HEK293 (cell line): Measurements from ENCODE around the gene ITPKC.

ENCODE experiments used
- KLF9 ChIP-seq: fragments of 450-650 bp; formaldehyde crosslinking; IDR thresholded peaks from 2 replicates; pipeline ENCODE4 v1.5.1; 2016; ENCODE audit warnings: missing biosample characterization, missing genetic modification characterization, low read depth
- SCRT1 ChIP-seq: fragments of 450-650 bp; formaldehyde crosslinking; IDR thresholded peaks from 2 replicates; pipeline ENCODE4 v1.5.1; 2016; ENCODE audit warnings: missing biosample characterization, missing genetic modification characterization, borderline replicate concordance
- YY1 ChIP-seq: fragments of 450-650 bp; formaldehyde crosslinking; IDR thresholded peaks from 2 replicates; pipeline ENCODE4 v1.5.1; 2018; ENCODE audit warnings: missing biosample characterization, missing genetic modification characterization
- ZIC2 ChIP-seq: fragments of 450-650 bp; formaldehyde crosslinking; IDR thresholded peaks from 2 replicates; pipeline ENCODE4 v1.5.1; 2016; ENCODE audit warnings: missing biosample characterization, missing genetic modification characterization
- ZNF16 ChIP-seq: fragments of 450-650 bp; formaldehyde crosslinking; IDR thresholded peaks from 2 replicates; pipeline ENCODE4 v1.5.1; 2016; ENCODE audit warnings: low read depth, missing biosample characterization, missing genetic modification characterization
- ZNF23 ChIP-seq: fragments of 450-650 bp; formaldehyde crosslinking; IDR thresholded peaks from 2 replicates; pipeline ENCODE4 v1.5.1; 2016; ENCODE audit warnings: missing biosample characterization, missing genetic modification characterization, borderline replicate concordance
- TF ChIP-seq, protein P1 (sequence below): fragments of 450-650 bp; formaldehyde crosslinking; IDR thresholded peaks from 2 replicates; pipeline ENCODE4 v1.5.1; 2016; ENCODE audit warnings: missing biosample characterization, missing genetic modification characterization
- TF ChIP-seq, protein P2 (sequence below): fragments of 450-650 bp; formaldehyde crosslinking; IDR thresholded peaks from 2 replicates; pipeline ENCODE4 v1.5.1; 2016; ENCODE audit warnings: missing biosample characterization, missing genetic modification characterization

DNA sequence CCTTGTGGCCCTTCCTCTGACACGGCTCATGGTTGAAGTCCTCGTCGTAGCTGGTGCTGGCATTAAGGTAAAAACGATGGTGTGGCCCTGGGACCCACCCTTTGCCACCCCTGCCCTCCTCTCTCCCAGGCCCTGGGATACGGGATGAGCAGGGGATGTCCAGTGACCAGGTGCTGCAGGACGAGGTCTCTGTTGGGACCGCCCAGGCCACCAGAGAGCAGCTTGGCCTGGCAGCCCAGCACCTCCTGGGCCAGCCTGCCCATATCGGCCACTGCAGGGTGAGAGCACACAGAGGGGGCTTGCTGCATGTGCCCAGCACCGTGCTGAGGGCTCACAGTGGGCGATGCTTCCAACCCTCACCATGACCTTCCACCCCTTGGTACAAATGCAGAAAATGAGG is 27.0 kb downstream of the ITPKC start:
- TF ChIP-seq KLF9 (tag by site-specific recombination): no peak
- no peak for TF ChIP-seq SCRT1 (tag by site-specific recombination)
- TF ChIP-seq, protein P1, sequence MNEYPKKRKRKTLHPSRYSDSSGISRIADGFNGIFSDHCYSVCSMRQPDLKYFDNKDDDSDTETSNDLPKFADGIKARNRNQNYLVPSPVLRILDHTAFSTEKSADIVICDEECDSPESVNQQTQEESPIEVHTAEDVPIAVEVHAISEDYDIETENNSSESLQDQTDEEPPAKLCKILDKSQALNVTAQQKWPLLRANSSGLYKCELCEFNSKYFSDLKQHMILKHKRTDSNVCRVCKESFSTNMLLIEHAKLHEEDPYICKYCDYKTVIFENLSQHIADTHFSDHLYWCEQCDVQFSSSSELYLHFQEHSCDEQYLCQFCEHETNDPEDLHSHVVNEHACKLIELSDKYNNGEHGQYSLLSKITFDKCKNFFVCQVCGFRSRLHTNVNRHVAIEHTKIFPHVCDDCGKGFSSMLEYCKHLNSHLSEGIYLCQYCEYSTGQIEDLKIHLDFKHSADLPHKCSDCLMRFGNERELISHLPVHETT (tag by site-specific recombination): no peak
- no peak for TF ChIP-seq ZNF23 (tag by site-specific recombination)
- TF ChIP-seq, protein P2, sequence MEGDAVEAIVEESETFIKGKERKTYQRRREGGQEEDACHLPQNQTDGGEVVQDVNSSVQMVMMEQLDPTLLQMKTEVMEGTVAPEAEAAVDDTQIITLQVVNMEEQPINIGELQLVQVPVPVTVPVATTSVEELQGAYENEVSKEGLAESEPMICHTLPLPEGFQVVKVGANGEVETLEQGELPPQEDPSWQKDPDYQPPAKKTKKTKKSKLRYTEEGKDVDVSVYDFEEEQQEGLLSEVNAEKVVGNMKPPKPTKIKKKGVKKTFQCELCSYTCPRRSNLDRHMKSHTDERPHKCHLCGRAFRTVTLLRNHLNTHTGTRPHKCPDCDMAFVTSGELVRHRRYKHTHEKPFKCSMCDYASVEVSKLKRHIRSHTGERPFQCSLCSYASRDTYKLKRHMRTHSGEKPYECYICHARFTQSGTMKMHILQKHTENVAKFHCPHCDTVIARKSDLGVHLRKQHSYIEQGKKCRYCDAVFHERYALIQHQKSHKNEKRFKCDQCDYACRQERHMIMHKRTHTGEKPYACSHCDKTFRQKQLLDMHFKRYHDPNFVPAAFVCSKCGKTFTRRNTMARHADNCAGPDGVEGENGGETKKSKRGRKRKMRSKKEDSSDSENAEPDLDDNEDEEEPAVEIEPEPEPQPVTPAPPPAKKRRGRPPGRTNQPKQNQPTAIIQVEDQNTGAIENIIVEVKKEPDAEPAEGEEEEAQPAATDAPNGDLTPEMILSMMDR (tag by site-specific recombination): no peak
- TF ChIP-seq YY1 (tag by site-specific recombination): no peak
- TF ChIP-seq ZIC2 (tag by site-specific recombination): no peak
- TF ChIP-seq ZNF16 (tag by site-specific recombination): no peak
